Measurements from ENCODE around the gene ARX. TPM values are rescaled to one million over a fixed set of nuclear protein-coding genes. Genes with fewer than 3 reads are reported as not detected.

ARX gene
- polyA plus RNA-seq, 4 donors = 0.27 to 1.4 (median 0.38) TPM

DNA sequence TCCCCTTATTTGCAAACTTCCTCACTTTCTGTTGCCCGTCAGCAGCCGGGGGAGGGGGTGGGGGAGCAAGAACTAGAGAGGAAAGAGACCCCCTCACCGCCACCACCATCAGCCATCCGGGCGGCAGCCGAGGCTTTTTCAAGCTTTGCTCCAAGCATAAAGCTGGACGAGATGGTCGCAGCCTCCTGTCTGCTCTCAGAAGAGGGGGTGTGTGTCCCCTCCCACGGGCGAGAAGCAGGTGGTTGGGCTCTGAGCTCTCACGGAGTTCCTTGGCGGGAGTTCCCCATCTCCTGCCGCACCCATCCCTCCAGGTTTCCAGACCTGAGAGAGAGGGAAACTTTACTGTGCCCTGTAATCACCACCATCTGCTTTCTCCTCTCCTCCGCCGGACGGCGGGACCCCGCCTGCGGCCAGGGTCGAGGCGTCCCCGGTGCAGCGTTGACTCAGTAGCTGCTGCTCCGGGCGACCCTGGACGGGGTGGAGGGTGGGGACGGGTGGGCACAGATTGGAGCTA is 4.7 kb upstream of the ARX start:
- Histone ChIP-seq H3K27ac (ENCODE audit: low read depth in 1 of 3, low read length in 2 of 3) (no peak overlapping the region), H3K9me3 (ENCODE audit: control insufficient read depth in 2 of 2, insufficient read depth in 1 of 2, low read depth in 1 of 2, low read length in 1 of 2) (no peaks in the 10 kb centered on the region), H3K4me3 (ENCODE audit: low read depth in 1 of 3, low read length in 3 of 3) (no peak overlapping the region), H3K36me3 (ENCODE audit: control insufficient read depth in 3 of 3, insufficient read depth in 2 of 3, low read depth in 1 of 3, low read length in 3 of 3) (no peaks in the 10 kb centered on the region), H3K27me3 (ENCODE audit: control insufficient read depth in 3 of 3, insufficient read depth in 3 of 3, low read length in 3 of 3) (peaks cover 6 to 86% (median 40%) of the 10 kb centered on the region in 3 donors), H3K4me1 (ENCODE audit: control insufficient read depth in 3 of 3, insufficient read depth in 2 of 3, low read depth in 1 of 3, low read length in 2 of 3) (peaks cover 0 to 4% (median 0%) of the 10 kb centered on the region in 3 donors)
- FAIRE-seq (no peak), DNase-seq (peak in 1 of 2 donors; percentile 10)
- WGBS, 3 donors = 3 to 25% (median 3%) methylated on average over 17 to 27 of the region's 27 CpGs

- H3K4me1 ChIP-seq (ENCODE audit: control insufficient read depth in 3 of 3, insufficient read depth in 2 of 3, low read depth in 1 of 3, low read length in 2 of 3) = peaks cover 0 to 7% (median 0%) of the 10 kb centered on the region in 3 donors
- FAIRE-seq = no peak
- DNase-seq = peak in 1 of 2 donors; percentile 11
- no peak overlapping the region for H3K4me3 ChIP-seq (ENCODE audit: low read depth in 1 of 3, low read length in 3 of 3)
- H3K36me3 ChIP-seq (ENCODE audit: control insufficient read depth in 3 of 3, insufficient read depth in 2 of 3, low read depth in 1 of 3, low read length in 3 of 3) = no peaks in the 10 kb centered on the region
- WGBS, 3 donors = 4 to 31% (median 5%) methylated on average over 21 to 22 of the region's 22 CpGs
- H3K27ac ChIP-seq (ENCODE audit: low read depth in 1 of 3, low read length in 2 of 3) = no peak overlapping the region
- no peaks in the 10 kb centered on the region for H3K9me3 ChIP-seq (ENCODE audit: control insufficient read depth in 2 of 2, insufficient read depth in 1 of 2, low read depth in 1 of 2, low read length in 1 of 2)
- H3K27me3 ChIP-seq (ENCODE audit: control insufficient read depth in 3 of 3, insufficient read depth in 3 of 3, low read length in 3 of 3) = peaks cover 6 to 91% (median 45%) of the 10 kb centered on the region in 3 donors
These were observed 4.1 kb upstream of the ARX start for GRCh38 chrX:25019707-25020390.

DNA sequence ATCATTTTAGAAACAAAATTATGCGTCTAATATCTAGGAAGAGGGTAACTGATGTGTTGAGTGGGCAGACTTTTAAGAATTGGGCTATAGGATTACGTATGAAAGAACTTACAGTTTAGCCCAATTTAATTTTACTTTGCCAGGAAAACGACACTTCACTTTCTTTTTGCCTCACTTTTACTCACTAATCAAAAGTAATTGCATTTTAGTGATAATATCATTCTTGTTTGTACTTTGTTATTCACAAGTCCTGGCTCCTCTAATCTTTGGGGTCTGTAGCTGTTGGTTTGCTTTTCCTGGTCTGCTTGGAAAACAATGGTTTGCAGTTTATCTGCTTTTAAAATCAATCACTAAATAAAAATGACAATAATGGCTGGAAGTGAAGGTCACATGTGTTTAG is 2.9 kb upstream of the ARX start:
- Histone ChIP-seq H3K4me1 (ENCODE audit: control insufficient read depth in 3 of 3, insufficient read depth in 2 of 3, low read depth in 1 of 3, low read length in 2 of 3) (peaks cover 0 to 7% (median 0%) of the 10 kb centered on the region in 3 donors), H3K36me3 (ENCODE audit: control insufficient read depth in 3 of 3, insufficient read depth in 2 of 3, low read depth in 1 of 3, low read length in 3 of 3) (no peaks in the 10 kb centered on the region), H3K27ac (ENCODE audit: low read depth in 1 of 3, low read length in 2 of 3) (no peak overlapping the region), H3K27me3 (ENCODE audit: control insufficient read depth in 3 of 3, insufficient read depth in 3 of 3, low read length in 3 of 3) (peaks cover 6 to 98% (median 48%) of the 10 kb centered on the region in 3 donors), H3K9me3 (ENCODE audit: control insufficient read depth in 2 of 2, insufficient read depth in 1 of 2, low read depth in 1 of 2, low read length in 1 of 2) (no peaks in the 10 kb centered on the region), H3K4me3 (ENCODE audit: low read depth in 1 of 3, low read length in 3 of 3) (no peak overlapping the region)
- DNase-seq (no peak), FAIRE-seq (no peak)
- WGBS, 3 donors = 15 to 17% (median 17%) methylated on average over 3 of the region's 3 CpGs

DNA sequence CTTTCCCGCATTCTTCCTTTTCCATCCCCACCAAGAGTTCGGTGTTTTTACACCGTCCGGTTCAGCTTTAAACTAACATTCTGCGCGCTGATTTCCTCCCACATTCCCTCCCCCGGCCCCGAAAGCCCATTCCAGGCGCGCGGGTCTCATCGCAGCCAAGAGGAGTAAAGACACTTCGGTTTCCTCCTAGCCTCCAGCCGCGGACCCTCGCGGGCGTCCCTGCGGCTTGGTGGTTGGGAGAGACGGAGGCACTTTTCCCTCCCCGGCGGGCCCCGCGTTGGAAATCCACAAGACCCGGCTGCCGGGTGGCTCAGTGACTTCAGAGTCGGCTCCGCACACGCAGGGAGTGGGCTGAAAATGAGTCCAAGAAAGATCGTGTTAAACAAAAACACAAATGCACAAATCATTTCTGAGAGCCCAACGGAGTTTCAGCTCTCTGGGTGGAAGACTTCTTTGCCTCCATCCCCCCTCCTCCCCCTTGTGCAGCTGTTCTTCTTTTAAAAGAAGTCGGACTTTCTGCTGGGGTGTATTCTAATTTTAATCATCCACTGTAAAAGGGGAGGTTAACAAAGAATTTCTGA is 2.0 kb upstream of the ARX start:
- Histone ChIP-seq H3K9me3 (ENCODE audit: control insufficient read depth in 2 of 2, insufficient read depth in 1 of 2, low read depth in 1 of 2, low read length in 1 of 2) (no peaks in the 10 kb centered on the region), H3K27ac (ENCODE audit: low read depth in 1 of 3, low read length in 2 of 3) (no peak overlapping the region), H3K4me1 (ENCODE audit: control insufficient read depth in 3 of 3, insufficient read depth in 2 of 3, low read depth in 1 of 3, low read length in 2 of 3) (peaks cover 0 to 7% (median 0%) of the 10 kb centered on the region in 3 donors), H3K4me3 (ENCODE audit: low read depth in 1 of 3, low read length in 3 of 3) (no peak overlapping the region), H3K36me3 (ENCODE audit: control insufficient read depth in 3 of 3, insufficient read depth in 2 of 3, low read depth in 1 of 3, low read length in 3 of 3) (no peaks in the 10 kb centered on the region), H3K27me3 (ENCODE audit: control insufficient read depth in 3 of 3, insufficient read depth in 3 of 3, low read length in 3 of 3) (peaks cover 10 to 93% (median 52%) of the 10 kb centered on the region in 3 donors)
- DNase-seq (no peak), FAIRE-seq (no peak)
- WGBS, 3 donors = 4 to 29% (median 4%) methylated on average over 30 to 32 of the region's 32 CpGs

DNA sequence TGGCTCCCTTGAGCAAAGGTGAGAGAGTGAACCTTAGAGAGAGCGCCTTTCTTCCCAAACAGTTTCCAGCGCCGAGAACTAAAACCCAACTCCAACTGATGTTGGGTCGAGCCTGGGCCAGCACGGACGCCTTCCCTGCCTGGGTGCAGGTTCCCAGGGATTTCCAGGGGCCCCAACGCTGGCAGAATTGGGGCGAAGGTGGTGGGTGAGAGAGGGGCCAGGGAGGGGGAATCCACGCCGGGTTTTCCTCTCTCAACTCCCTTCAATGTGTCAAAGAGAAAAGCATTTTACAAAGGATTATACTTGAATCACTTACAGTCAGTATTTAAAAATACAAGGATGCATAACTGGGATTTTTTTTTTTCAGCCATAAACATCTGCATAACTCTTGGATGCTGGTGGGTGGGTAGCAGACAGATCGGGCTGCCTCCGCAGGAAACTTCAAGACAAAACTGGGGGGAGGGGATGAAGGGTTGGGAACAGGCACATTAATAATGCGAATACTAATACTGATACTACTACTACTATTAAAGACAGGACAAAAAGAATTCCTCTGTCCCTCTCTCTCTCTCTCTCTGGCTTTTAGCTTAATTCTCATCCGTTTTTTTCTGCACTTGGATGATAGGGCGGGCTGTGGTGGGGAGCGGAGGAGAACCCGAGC is 1.3 kb upstream of the ARX start:
- Histone ChIP-seq H3K36me3 (ENCODE audit: control insufficient read depth in 3 of 3, insufficient read depth in 2 of 3, low read depth in 1 of 3, low read length in 3 of 3) (no peaks in the 10 kb centered on the region), H3K27me3 (ENCODE audit: control insufficient read depth in 3 of 3, insufficient read depth in 3 of 3, low read length in 3 of 3) (peaks cover 10 to 93% (median 50%) of the 10 kb centered on the region in 3 donors), H3K27ac (ENCODE audit: low read depth in 1 of 3, low read length in 2 of 3) (no peak overlapping the region), H3K4me3 (ENCODE audit: low read depth in 1 of 3, low read length in 3 of 3) (no peak overlapping the region), H3K4me1 (ENCODE audit: control insufficient read depth in 3 of 3, insufficient read depth in 2 of 3, low read depth in 1 of 3, low read length in 2 of 3) (peaks cover 0 to 7% (median 0%) of the 10 kb centered on the region in 3 donors), H3K9me3 (ENCODE audit: control insufficient read depth in 2 of 2, insufficient read depth in 1 of 2, low read depth in 1 of 2, low read length in 1 of 2) (no peaks in the 10 kb centered on the region)
- DNase-seq (no peak), FAIRE-seq (no peak)
- 19 to 31% (median 23%) methylated on average over 17 of the region's 17 CpGs for WGBS, 3 donors

DNA sequence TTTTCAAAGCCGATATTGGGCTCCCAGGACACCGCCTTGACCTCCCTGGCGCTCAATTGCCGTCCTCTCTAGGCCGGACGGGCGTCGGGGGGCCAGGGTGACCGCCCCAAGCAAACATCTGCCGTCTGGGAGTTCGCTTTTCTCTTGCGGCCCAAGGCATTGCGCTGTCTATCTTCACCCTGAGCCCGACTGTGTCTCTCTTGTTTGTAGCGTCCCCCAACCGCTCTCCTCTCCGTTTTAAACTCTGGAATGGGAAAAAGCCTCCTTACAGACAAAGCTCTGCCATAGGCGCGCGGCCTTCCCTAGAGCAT is 551 bp upstream of the ARX start:
- no peak overlapping the region for H3K27ac ChIP-seq (ENCODE audit: low read depth in 1 of 3, low read length in 2 of 3)
- H3K27me3 ChIP-seq (ENCODE audit: control insufficient read depth in 3 of 3, insufficient read depth in 3 of 3, low read length in 3 of 3) = peaks cover 10 to 93% (median 46%) of the 10 kb centered on the region in 3 donors
- WGBS, 3 donors = 17 to 55% (median 22%) methylated on average over 20 of the region's 20 CpGs
- FAIRE-seq = no peak
- no peaks in the 10 kb centered on the region for H3K9me3 ChIP-seq (ENCODE audit: control insufficient read depth in 2 of 2, insufficient read depth in 1 of 2, low read depth in 1 of 2, low read length in 1 of 2)
- DNase-seq = no peak
- peaks cover 0 to 7% (median 0%) of the 10 kb centered on the region in 3 donors for H3K4me1 ChIP-seq (ENCODE audit: control insufficient read depth in 3 of 3, insufficient read depth in 2 of 3, low read depth in 1 of 3, low read length in 2 of 3)
- H3K4me3 ChIP-seq (ENCODE audit: low read depth in 1 of 3, low read length in 3 of 3) = no peak overlapping the region
- no peaks in the 10 kb centered on the region for H3K36me3 ChIP-seq (ENCODE audit: control insufficient read depth in 3 of 3, insufficient read depth in 2 of 3, low read depth in 1 of 3, low read length in 3 of 3)

- H3K36me3 ChIP-seq (ENCODE audit: control insufficient read depth in 3 of 3, insufficient read depth in 2 of 3, low read depth in 1 of 3, low read length in 3 of 3) = no peaks in the 10 kb centered on the region
- H3K27ac ChIP-seq (ENCODE audit: low read depth in 1 of 3, low read length in 2 of 3) = no peak overlapping the region
- H3K4me1 ChIP-seq (ENCODE audit: control insufficient read depth in 3 of 3, insufficient read depth in 2 of 3, low read depth in 1 of 3, low read length in 2 of 3) = peaks cover 0 to 7% (median 0%) of the 10 kb centered on the region in 3 donors
- no peak overlapping the region for H3K4me3 ChIP-seq (ENCODE audit: low read depth in 1 of 3, low read length in 3 of 3)
- 25 to 37% (median 27%) methylated on average over 19 of the region's 19 CpGs for WGBS, 3 donors
- no peak for FAIRE-seq
- H3K9me3 ChIP-seq (ENCODE audit: control insufficient read depth in 2 of 2, insufficient read depth in 1 of 2, low read depth in 1 of 2, low read length in 1 of 2) = no peaks in the 10 kb centered on the region
- peaks cover 12 to 93% (median 39%) of the 10 kb centered on the region in 3 donors for H3K27me3 ChIP-seq (ENCODE audit: control insufficient read depth in 3 of 3, insufficient read depth in 3 of 3, low read length in 3 of 3)
- DNase-seq = no peak
These were observed 1.4 kb downstream of the ARX start for GRCh38 chrX:25014366-25014838.

- Histone ChIP-seq H3K9me3 (ENCODE audit: control insufficient read depth in 2 of 2, insufficient read depth in 1 of 2, low read depth in 1 of 2, low read length in 1 of 2) (no peaks in the 10 kb centered on the region), H3K4me3 (ENCODE audit: low read depth in 1 of 3, low read length in 3 of 3) (peak overlapping the region in 1 of 3 donors; percentile 55), H3K27me3 (ENCODE audit: control insufficient read depth in 3 of 3, insufficient read depth in 3 of 3, low read length in 3 of 3) (peaks cover 12 to 93% (median 41%) of the 10 kb centered on the region in 3 donors), H3K36me3 (ENCODE audit: control insufficient read depth in 3 of 3, insufficient read depth in 2 of 3, low read depth in 1 of 3, low read length in 3 of 3) (no peaks in the 10 kb centered on the region), H3K27ac (ENCODE audit: low read depth in 1 of 3, low read length in 2 of 3) (no peak overlapping the region), H3K4me1 (ENCODE audit: control insufficient read depth in 3 of 3, insufficient read depth in 2 of 3, low read depth in 1 of 3, low read length in 2 of 3) (peaks cover 0 to 7% (median 0%) of the 10 kb centered on the region in 3 donors)
- 3 to 46% (median 20%) methylated on average over 8 to 44 of the region's 44 CpGs for WGBS, 3 donors
- FAIRE-seq (no peak), DNase-seq (peak in 1 of 2 donors; percentile 15)
These were observed 2.0 kb downstream of the ARX start for GRCh38 chrX:25013632-25014365.

Measured in small intestine (tissue), 7 donors.